Neural progenitor cell (in vitro differentiated cells): Measurements from ENCODE around the gene PLK5. TPM values are rescaled to one million over a fixed set of nuclear protein-coding genes. Genes with fewer than 3 reads are reported as not detected.

ENCODE experiments used
- DNase-seq: peaks from one replicate; pipeline ENCODE4 v3.0.0-alpha.2; 2016; ENCODE audit warnings: low spot score
- H2AFZ ChIP-seq: fragments of 200-600 bp; sonication (generic); replicated peaks from 2 replicates; pipeline ENCODE4 v1.6.1; 2016; ENCODE audit warnings: antibody characterized with exemption
- H3F3A ChIP-seq: fragments of 200-600 bp; sonication (generic); 2 replicates; pipeline ENCODE4 v1.6.1; 2016; ENCODE audit warnings: antibody characterized with exemption, low read depth
- H3K27ac ChIP-seq: fragments of 200-600 bp; sonication (generic); 2 replicates; pipeline ENCODE4 v1.5.1; 2016; ENCODE audit warnings: mild to moderate bottlenecking
- H3K27me3 ChIP-seq: fragments of 200-600 bp; sonication (generic); 2 replicates; pipeline ENCODE4 v1.6.1; 2016; ENCODE audit warnings: mild to moderate bottlenecking, moderate library complexity
- H3K36me3 ChIP-seq: fragments of 200-600 bp; sonication (generic); 2 replicates; pipeline ENCODE4 v1.5.1; 2016
- H3K4me1 ChIP-seq: fragments of 200-600 bp; sonication (generic); 2 replicates; pipeline ENCODE4 v1.6.1; 2016; ENCODE audit warnings: mixed run types
- H3K4me2 ChIP-seq: fragments of 200-600 bp; sonication (generic); 2 replicates; pipeline ENCODE4 v1.6.1; 2016
- H3K4me3 ChIP-seq: fragments of 200-600 bp; sonication (generic); 2 replicates; pipeline ENCODE4 v1.5.1; 2016
- H3K79me2 ChIP-seq: fragments of 200-600 bp; sonication (generic); 2 replicates; pipeline ENCODE4 v1.6.1; 2016; ENCODE audit warnings: low read depth
- H3K9ac ChIP-seq: fragments of 200-600 bp; sonication (generic); 2 replicates; pipeline ENCODE4 v1.6.1; 2016
- H3K9me3 ChIP-seq: fragments of 200-600 bp; sonication (generic); 2 replicates; pipeline ENCODE4 v1.5.1; 2016; ENCODE audit warnings: low read depth
- H4K20me1 ChIP-seq: fragments of 200-600 bp; sonication (generic); 2 replicates; pipeline ENCODE4 v1.6.1; 2016; ENCODE audit warnings: low read depth
- H3K27ac Mint-ChIP-seq: 3 replicates; pipeline ENCODE4 v1.8.0; 2021; ENCODE audit warnings: mixed read lengths
- H3K27me3 Mint-ChIP-seq: 2 replicates; pipeline ENCODE4 v1.8.0; 2022; ENCODE audit warnings: low read depth, mild to moderate bottlenecking, inconsistent platforms, moderate library complexity, mixed read lengths; ENCODE audit not compliant: insufficient read depth
- H3K36me3 Mint-ChIP-seq: 3 replicates; pipeline ENCODE4 v1.8.0; 2021; ENCODE audit warnings: mixed read lengths
- H3K4me1 Mint-ChIP-seq: 3 replicates; pipeline ENCODE4 v1.8.0; 2021; ENCODE audit warnings: mixed read lengths
- H3K4me3 Mint-ChIP-seq: 3 replicates; pipeline ENCODE4 v1.8.0; 2021; ENCODE audit warnings: mild to moderate bottlenecking, moderate library complexity, mixed read lengths
- H3K9me3 Mint-ChIP-seq: 3 replicates; pipeline ENCODE4 v1.8.0; 2020; ENCODE audit warnings: mixed read lengths
- EZH2 ChIP-seq: fragments of 200-600 bp; sonication (generic); IDR thresholded peaks from 2 replicates; pipeline ENCODE4 v1.6.1; 2017; ENCODE audit warnings: antibody characterized with exemption, mild to moderate bottlenecking, moderate library complexity
- EZH2phosphoT487 ChIP-seq: fragments of 200-600 bp; sonication (generic); IDR thresholded peaks from 2 replicates; pipeline ENCODE4 v1.6.1; 2017; ENCODE audit warnings: antibody characterized with exemption
- total RNA-seq: library from RNA; depleted of rRNA; stranded (reverse); fragments of >200 nt; gene quantifications from 2 replicates; pipeline ENCODE4 v1.2.3, GENCODE V29; 2015; ENCODE audit warnings: low replicate concordance
- TF ChIP-seq, protein P1 (sequence below): fragments of 200-600 bp; sonication (generic); IDR thresholded peaks from 2 replicates; pipeline ENCODE4 v1.5.1; 2017; ENCODE audit warnings: antibody characterized with exemption, mild to moderate bottlenecking

Gene PLK5
- total RNA-seq, 1 donor from 2014 or later: not detected

DNA sequence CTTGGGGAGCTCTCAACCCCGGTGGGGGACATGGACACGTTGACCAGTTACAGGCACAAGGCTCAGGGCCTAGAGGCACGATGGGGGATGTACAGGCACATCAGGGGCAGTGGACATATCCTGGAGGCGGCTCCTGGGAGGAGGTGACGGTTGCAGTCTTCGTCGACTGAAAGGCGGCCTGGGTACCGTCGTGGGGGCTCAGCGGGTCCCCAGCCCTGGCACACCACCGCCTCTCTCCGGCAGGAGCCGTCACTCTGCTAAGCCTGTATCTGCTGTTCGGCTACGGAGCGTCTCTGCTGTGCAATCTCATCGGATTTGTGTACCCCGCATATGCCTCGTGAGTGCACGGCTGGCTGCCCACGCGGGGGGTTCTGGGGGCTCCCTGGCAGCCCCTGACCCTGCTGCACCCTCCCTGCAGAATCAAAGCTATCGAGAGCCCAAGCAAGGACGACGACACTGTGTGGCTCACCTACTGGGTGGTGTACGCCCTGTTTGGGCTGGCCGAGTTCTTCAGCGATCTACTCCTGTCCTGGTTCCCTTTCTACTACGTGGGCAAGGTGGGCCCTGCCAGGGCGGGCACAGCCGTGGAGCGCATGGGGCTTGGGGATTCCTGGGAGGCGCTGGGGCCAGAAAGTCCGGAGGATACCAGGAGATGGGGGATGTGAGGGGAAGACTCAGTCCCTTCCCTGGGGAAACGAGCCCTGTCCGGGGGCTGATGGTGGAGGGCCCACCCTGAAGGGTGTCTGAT is 28.7 kb upstream of the PLK5 start:
- no peak overlapping the region for H3K4me3 Mint-ChIP-seq
- no peak overlapping the region for H3K27ac Mint-ChIP-seq
- Histone ChIP-seq H3K4me2 (no peak overlapping the region), H3K79me2 (no peaks in the 10 kb centered on the region), H2AFZ (no peak overlapping the region), H3K27ac (no peak overlapping the region), H3K4me3 (no peak overlapping the region), H3K27me3 (peaks cover 36% of the 10 kb centered on the region), H3K9ac (no peak overlapping the region), H4K20me1 (peaks cover 9% of the 10 kb centered on the region), H3K4me1 (peaks cover 8% of the 10 kb centered on the region), H3F3A (peaks cover 9% of the 10 kb centered on the region), H3K9me3 (peaks cover 5% of the 10 kb centered on the region), H3K36me3 (no peaks in the 10 kb centered on the region)
- no peak for DNase-seq
- no peak for TF ChIP-seq EZH2
- no peak for TF ChIP-seq EZH2phosphoT487
- TF ChIP-seq, protein P1, sequence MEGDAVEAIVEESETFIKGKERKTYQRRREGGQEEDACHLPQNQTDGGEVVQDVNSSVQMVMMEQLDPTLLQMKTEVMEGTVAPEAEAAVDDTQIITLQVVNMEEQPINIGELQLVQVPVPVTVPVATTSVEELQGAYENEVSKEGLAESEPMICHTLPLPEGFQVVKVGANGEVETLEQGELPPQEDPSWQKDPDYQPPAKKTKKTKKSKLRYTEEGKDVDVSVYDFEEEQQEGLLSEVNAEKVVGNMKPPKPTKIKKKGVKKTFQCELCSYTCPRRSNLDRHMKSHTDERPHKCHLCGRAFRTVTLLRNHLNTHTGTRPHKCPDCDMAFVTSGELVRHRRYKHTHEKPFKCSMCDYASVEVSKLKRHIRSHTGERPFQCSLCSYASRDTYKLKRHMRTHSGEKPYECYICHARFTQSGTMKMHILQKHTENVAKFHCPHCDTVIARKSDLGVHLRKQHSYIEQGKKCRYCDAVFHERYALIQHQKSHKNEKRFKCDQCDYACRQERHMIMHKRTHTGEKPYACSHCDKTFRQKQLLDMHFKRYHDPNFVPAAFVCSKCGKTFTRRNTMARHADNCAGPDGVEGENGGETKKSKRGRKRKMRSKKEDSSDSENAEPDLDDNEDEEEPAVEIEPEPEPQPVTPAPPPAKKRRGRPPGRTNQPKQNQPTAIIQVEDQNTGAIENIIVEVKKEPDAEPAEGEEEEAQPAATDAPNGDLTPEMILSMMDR: no peak
- peaks cover 20% of the 10 kb centered on the region for H3K4me1 Mint-ChIP-seq
- no peaks in the 10 kb centered on the region for H3K9me3 Mint-ChIP-seq
- peaks cover 20% of the 10 kb centered on the region for H3K27me3 Mint-ChIP-seq
- peaks cover 1% of the 10 kb centered on the region for H3K36me3 Mint-ChIP-seq

DNA sequence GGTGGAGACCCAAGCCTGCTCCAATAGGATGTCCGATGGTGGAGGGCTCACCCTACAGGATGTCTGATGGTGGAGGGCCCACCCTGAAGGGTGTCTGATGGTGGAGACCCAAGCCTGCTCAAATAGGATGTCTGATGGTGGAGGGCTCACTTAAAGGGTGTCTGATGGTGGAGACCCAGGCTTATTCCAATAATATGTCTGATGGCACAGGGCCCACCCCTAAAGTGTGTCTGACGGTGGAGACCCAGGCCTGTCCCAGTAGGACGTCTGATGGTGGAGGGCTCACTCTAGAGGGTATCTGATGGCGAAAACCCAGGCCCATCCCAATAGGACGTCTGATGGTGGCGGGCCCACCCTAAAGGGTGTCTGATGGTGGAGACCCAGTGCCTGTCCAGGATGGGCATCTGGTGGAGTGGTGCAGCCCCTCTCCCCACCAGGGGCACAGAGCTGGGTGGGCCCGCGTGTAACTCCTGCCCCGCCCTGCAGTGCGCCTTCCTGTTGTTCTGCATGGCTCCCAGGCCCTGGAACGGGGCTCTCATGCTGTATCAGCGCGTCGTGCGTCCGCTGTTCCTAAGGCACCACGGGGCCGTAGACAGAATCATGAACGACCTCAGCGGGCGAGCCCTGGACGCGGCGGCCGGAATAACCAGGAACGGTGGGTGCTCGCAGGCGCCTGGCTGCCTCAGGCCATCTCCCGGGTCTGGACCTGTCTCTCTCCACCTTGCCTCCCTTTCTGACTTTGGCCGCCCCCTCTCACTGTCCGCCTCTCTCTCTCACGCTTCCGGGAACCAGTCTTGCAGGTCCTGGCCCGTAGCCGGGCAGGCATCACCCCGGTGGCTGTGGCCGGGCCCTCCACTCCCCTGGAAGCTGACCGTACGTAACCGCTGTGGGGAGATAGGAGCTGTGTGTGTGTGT is 27.8 kb upstream of the PLK5 start:
- H3K4me1 Mint-ChIP-seq: peaks cover 20% of the 10 kb centered on the region
- peak overlapping the region; percentile 36 for H3K4me3 Mint-ChIP-seq

DNA sequence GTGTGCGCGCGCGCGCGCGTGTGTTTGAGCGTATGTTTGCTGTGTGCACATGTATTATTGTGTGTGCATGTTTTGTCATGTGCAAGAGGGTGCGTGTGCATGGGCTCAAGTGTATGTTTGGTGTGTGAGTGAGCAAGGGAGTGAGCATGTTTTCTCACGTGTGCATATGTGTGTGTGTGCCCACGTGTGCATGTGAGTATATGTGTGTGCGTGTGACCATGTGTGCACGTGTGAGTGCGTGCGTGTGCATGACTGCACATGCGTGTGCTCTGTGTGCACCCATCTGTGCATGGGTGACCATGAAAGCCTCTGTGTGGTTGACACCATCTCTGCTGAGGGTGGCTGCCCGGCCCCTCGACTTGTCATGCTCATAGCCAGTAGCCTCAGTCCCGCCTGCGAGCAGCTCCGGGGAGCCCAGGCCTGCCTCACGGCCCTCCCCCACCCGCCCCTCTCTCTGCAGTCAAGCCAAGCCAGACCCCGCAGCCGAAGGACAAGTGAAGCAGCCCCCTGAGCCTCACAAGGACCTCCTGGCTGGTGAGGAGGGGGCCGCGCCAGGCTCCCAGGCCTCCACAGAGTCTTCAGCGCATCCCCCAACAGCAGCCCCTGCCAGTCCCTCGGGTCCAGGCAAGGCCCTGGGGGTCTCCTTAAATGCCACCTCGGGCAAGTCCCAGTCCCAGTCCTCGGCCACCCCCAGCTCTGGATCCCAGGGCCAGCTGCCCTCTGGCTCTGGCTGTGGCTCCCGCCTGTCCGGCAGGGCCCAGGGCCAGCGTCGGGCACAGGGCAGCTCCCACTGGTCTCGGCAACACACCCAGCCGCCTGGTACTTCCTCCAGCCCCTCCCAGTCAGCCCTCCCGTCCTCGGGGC is 26.9 kb upstream of the PLK5 start:
- Histone ChIP-seq H4K20me1 (peaks cover 6% of the 10 kb centered on the region), H3K27ac (no peak overlapping the region), H3K79me2 (no peaks in the 10 kb centered on the region), H2AFZ (no peak overlapping the region), H3K9ac (no peak overlapping the region), H3K4me1 (peaks cover 3% of the 10 kb centered on the region), H3K4me3 (no peak overlapping the region), H3F3A (peaks cover 10% of the 10 kb centered on the region), H3K9me3 (peaks cover 6% of the 10 kb centered on the region), H3K36me3 (no peaks in the 10 kb centered on the region), H3K4me2 (no peak overlapping the region), H3K27me3 (peaks cover 27% of the 10 kb centered on the region)
- no peak for DNase-seq
- Mint-ChIP-seq H3K4me1 (peaks cover 16% of the 10 kb centered on the region), H3K36me3 (peaks cover 1% of the 10 kb centered on the region), H3K9me3 (peaks cover 4% of the 10 kb centered on the region), H3K27ac (no peak overlapping the region), H3K4me3 (peak overlapping the region; percentile 36), H3K27me3 (peaks cover 22% of the 10 kb centered on the region)
- no peak for TF ChIP-seq EZH2phosphoT487

More for the DNA sequence above, 27.8 kb upstream of the PLK5 start:
- Mint-ChIP-seq H3K27me3 (peaks cover 20% of the 10 kb centered on the region), H3K27ac (no peak overlapping the region), H3K9me3 (peaks cover 2% of the 10 kb centered on the region), H3K36me3 (peaks cover 1% of the 10 kb centered on the region)
- no peak overlapping the region for H3K4me2 ChIP-seq
- no peak for TF ChIP-seq EZH2phosphoT487
- TF ChIP-seq, protein P1: no peak
- TF ChIP-seq EZH2: no peak
- H3F3A ChIP-seq: peaks cover 9% of the 10 kb centered on the region
- peaks cover 35% of the 10 kb centered on the region for H3K27me3 ChIP-seq
- peaks cover 6% of the 10 kb centered on the region for H3K9me3 ChIP-seq
- H3K27ac ChIP-seq: no peak overlapping the region
- no peak for DNase-seq
- peaks cover 8% of the 10 kb centered on the region for H3K4me1 ChIP-seq
- H3K9ac ChIP-seq: no peak overlapping the region
- H2AFZ ChIP-seq: no peak overlapping the region
- peaks cover 9% of the 10 kb centered on the region for H4K20me1 ChIP-seq
- H3K79me2 ChIP-seq: no peaks in the 10 kb centered on the region
- H3K4me3 ChIP-seq: no peak overlapping the region
- H3K36me3 ChIP-seq: no peaks in the 10 kb centered on the region
